Ureter (tissue), 1 donor: ENCODE measurements around the gene B3GAT1. TPM values are rescaled to one million over a fixed set of nuclear protein-coding genes. Genes with fewer than 3 reads are reported as not detected.

Experiments
- DNase-seq: peaks from one replicate; pipeline ENCODE4 v3.0.0-alpha.2; 2020; ENCODE audit warnings: low spot score
- total RNA-seq: library from RNA; stranded (reverse); gene quantifications from one replicate; pipeline ENCODE4 v1.2.4, GENCODE V29; 2023
- donor health status: DM: yes; HTN: yes; CAD: no.

Gene B3GAT1
- total RNA-seq, 1 donor from 2014 or later: 8.6 TPM

- no peak for DNase-seq
Measured at GRCh38 chr11:134356656-134357544, 55.1 kb downstream of the B3GAT1 start.

- DNase-seq: no peak
Measured at GRCh38 chr11:134355656-134356055, 56.4 kb downstream of the B3GAT1 start.

GRCh38 chr11:134355136-134355535 is 56.9 kb downstream of the B3GAT1 start:
- DNase-seq: no peak

- no peak for DNase-seq
Measured at GRCh38 chr11:134352111-134352510, 59.9 kb downstream of the B3GAT1 start.

GRCh38 chr11:134350381-134350780 is 61.7 kb downstream of the B3GAT1 start:
- DNase-seq: no peak

- DNase-seq: no peak
Measured at GRCh38 chr11:134349802-134350355, 62.2 kb downstream of the B3GAT1 start.

GRCh38 chr11:134349109-134349801 is 62.8 kb downstream of the B3GAT1 start:
- no peak for DNase-seq

- no peak for DNase-seq
Measured at GRCh38 chr11:134347441-134347840, 64.6 kb downstream of the B3GAT1 start.

- peak; percentile 15 for DNase-seq
Measured at GRCh38 chr11:134346976-134347350, 65.1 kb downstream of the B3GAT1 start.

GRCh38 chr11:134346101-134346975 is 65.7 kb downstream of the B3GAT1 start:
- DNase-seq: peak; percentile 34

GRCh38 chr11:134345237-134345550 is 66.8 kb downstream of the B3GAT1 start:
- DNase-seq: peak; percentile 13

GRCh38 chr11:134344497-134345236 is 67.4 kb downstream of the B3GAT1 start:
- DNase-seq: peak; percentile 34

GRCh38 chr11:134343646-134344045 is 68.4 kb downstream of the B3GAT1 start:
- peak; percentile 23 for DNase-seq

GRCh38 chr11:134342572-134343340 is 69.3 kb downstream of the B3GAT1 start:
- DNase-seq: peak; percentile 20

- peak; percentile 44 for DNase-seq
Measured at GRCh38 chr11:134341805-134342571, 70.1 kb downstream of the B3GAT1 start.

GRCh38 chr11:134340354-134340964 is 71.6 kb downstream of the B3GAT1 start:
- no peak for DNase-seq

- no peak for DNase-seq
Measured at GRCh38 chr11:134339756-134340155, 72.3 kb downstream of the B3GAT1 start.

- no peak for DNase-seq
Measured at GRCh38 chr11:134338654-134339053, 73.4 kb downstream of the B3GAT1 start.

GRCh38 chr11:134338068-134338467 is 74.0 kb downstream of the B3GAT1 start:
- DNase-seq: no peak
